COLO829 (cell line): ENCODE results near the gene PPP1R3C.
A peak's percentile ranks its signal among the peaks of the same experiment; 100 is the strongest.

Source experiments
- DNase-seq: peaks from one replicate; pipeline ENCODE4 v3.0.0; 2012; ENCODE audit warnings: low spot score

Gene PPP1R3C

DNA sequence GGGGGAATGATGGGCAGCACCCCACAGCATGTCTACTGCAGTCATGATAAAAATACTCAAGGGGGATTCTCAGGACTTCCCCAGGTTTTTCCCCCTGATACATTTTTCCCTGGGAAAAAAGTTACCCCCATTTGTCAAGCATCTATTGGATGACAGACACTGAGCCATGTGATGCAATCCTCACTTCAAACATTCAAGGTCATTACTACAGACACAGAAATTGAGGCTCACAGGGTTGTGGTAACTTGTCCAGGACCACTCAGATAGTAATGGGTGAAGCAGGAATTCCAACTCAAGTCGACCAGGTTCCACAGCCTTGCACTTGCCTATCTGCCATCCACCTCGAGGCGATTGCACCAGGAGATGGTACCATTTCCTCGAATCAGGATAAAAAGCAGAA, 31.7 kb downstream of the PPP1R3C start:
- DNase-seq = no peak

DNA sequence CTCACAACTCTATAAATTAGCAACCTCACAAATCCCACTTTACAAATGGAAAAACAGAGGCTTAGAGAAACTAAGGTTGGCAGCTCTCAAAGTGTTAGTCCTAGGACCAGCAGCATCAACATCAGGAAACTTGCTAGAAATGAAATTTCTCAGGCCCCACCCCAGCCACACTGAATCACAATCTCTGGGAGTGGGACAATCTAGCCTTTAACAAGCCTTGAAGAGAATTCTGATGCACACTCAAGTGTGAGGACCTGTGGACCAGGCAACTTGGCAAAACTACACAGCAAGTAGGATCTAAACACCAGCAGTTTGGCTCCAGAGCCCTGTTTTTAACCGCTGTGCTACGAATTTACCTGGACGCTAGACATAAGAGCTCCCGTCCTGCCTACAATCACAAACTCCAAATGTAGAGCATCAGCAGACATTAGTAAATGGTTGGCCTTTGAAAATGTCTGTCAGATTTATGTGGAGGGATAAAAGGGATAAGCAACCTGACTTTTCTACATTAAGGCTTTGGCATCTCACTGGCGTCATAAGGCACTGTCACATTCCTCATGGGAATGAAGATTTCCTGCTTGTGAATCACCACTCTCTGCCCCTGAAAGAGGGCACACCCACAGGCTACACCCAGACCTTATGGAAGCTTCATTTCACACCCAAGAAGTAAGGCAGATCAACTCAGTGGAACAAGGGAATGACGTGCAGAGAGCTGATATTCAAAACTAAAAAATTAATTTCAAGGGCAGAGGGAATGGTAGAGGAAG, 34.5 kb downstream of the PPP1R3C start:
- DNase-seq = peak; percentile 60

GRCh38 chr10:91597197-91597881, 35.5 kb downstream of the PPP1R3C start:
- DNase-seq = peak; percentile 80

DNA sequence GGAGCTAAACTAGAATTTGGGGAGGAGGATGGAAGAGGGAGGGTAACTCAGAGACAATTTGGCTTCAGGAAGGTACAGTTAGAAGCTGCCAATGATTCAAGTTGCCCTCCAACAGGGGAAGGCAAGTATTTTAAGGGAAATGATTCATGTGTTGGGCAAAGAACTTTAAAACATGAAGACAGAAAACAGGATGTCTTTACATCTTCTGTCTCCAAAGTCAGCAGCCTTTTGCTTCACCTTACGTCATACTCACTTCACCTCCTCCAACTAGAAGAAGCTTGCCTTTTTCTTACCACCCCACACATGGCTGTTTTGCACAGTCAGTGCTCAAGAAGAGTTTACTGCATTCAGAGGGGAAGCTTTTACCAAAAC, 36.1 kb downstream of the PPP1R3C start:
- DNase-seq = peak; percentile 42

GRCh38 chr10:91593834-91594233, 39.0 kb downstream of the PPP1R3C start:
- no peak for DNase-seq

DNA sequence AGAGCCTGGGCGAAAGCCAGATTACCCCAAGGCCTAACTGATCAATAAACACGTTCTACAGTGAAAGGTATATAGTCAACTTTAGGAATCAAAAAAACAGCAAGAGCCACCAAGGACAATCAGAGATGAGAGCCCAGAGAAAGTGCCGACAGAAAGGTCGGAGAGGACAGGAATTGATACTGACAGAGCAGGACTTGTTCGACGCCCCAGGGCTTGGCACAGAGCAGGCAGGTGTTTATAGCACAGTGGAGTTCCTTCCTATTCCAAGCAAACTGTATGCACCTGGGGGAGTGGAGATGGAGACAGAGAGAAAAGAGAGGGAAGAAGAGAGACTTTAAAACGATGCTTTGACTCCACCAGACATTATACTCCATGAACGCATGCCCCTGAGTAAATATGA, 39.5 kb downstream of the PPP1R3C start:
- DNase-seq = no peak

DNA sequence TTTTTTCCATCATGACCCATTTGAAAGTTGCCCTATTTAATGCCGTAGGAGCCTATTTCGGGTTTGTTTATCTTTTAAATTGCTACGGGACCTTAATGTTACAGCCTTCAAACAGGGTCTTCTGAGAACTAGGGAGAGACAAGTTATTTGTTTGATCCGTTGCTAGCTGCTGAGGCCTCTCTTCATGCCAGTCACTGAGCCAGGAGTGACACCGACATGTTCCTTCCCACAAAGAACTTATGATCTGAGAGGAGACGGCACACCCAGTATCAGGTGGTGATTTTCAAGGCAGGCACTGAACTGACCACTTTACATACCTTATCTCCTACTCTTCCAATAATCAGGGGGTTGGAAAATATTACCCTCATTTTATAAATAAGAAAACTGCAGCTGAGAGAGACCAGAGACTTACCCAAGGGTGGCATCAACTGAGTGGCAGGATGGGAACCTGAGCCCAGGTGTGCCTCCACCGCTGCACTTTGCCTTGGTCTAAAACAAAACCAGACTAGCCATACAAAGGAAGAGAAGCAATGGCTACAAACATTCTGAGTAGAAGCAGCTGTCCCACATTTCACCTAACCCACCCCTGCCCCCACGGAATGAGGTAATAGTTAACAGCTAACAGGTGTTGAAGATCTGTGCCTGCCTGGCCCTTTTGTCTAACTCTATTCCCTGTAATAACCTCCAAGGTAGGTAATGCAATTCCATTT, 40.5 kb downstream of the PPP1R3C start:
- no peak for DNase-seq

- DNase-seq = no peak
Observed at GRCh38 chr10:91591797-91592174, 41.1 kb downstream of the PPP1R3C start.

GRCh38 chr10:91590904-91591796, 41.7 kb downstream of the PPP1R3C start:
- DNase-seq = no peak

DNA sequence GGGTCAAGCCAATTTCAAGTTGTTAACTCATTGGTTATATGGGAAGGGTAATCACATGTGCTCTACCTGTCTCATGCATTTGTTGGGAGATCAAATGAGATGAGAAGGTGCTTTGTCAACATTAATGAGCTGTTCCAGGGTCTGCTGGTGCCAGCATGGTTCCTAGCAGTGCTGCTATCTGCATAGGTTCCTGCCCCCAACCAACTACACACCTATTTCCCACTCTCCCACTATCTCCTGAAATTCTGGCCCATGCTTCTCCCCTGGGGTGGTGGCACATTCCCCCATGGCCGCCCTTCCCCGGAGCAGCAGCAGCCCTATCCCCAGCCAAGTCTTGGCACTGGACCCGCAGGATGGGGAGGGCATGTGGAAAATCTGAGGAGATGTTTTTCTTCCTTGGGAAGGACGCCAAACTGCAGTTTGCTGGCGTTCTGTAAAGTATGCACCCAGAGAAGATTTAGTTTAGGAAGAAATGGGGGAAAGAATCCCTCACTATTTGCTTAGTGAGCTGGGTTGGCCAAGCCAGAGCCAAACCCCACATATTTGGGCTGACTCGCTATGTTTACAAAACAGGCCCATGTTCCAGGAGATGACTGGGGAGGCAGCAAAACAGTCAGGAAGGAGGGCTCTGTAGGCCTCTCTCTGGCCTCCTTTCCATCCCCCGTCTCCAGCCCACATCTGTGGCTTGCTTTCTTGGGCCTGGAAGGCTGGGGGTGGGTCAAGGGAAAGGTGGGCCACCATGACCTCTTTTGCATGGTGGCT, 42.5 kb downstream of the PPP1R3C start:
- DNase-seq = no peak

DNA sequence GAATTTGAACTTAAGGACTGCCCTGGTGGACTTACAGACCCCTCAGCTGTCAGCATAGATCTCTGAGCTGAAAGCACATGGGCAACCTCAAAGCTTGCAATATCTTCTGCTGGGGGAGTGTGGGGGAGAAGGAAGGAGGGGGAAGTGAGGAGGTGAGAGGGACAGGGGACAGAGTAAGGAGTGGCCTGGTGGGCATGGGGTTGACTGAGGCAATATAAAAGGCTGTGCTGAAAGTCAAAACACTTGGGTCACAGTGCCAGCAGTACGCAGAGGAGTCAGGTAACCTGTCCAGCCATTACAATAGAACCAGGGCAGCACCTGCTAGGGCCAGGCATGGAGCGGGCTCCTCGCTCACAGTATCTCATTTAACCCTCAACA, 43.2 kb downstream of the PPP1R3C start:
- no peak for DNase-seq

DNA sequence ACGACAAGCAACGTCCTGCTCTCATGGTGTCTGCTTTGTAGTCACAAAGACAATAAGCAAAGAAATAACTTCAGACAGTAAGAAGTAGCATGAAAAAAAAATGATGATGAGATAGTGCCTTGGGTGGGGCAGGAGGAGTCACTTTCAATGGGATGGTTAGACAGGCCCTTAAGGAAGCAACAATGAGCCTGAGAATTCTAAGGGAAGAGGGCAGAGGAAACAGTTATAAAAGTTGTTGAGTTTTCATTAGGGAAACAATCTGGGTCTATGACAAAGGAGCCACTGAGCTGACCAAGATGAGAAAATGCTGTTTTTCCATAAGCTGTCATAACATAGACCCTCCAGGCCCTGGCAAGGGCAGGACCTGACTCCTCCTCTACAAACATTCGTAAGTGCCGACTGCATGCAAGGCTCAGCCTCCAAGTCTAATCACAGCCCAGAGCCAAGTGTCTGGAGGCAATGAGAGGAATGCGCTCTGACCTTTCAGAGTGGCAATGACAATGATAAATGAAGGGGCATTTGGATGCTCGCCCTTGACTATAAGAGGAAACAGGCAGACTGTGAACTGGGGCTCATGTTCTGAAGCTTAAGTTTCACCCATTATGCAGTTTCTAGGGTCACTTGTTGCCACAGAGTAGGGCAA, 43.7 kb downstream of the PPP1R3C start:
- peak; percentile 44 for DNase-seq

DNA sequence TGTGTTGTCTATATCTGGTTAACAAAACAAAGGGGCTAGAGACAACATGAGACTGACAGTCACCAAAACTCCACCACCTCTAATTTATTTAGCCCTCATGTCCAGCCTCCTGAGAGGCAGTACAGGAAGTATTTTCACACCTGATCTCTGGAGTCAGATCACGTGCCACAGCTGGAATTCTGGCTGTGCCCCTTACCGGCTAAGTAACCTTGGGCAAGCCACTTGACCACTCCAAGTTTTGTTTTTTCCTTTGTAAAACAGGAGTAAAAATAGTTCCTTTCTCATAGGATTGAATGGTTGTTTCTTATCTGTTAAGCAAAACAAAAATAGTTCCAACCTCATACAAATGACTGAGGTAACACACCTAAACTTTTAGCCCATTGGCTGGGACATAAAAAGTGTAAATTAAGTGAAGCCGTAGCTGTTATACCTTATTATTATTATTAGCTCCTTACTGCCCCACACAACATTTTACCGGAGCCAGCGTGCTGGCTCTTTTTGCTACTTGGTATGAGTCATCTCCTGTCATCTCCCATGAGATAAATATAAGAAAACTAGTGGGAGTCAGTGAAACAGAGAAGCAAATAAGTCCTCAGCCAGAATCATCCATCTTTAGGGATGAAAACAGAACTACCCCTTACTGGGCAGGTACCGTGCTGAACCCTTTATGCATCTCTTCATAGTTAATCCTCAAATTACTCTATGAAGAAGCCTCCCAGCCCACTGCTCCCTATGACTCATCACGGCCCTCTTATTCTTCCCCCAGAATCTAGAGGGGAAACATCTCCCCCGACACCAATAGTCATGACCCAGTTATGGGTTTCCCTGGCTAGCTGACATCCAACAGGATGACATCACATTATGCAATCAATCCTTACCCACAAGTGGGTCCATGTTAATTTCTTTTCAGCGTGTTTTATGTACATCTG, 44.9 kb downstream of the PPP1R3C start:
- peak; percentile 69 for DNase-seq

GRCh38 chr10:91582153-91582554, 50.7 kb downstream of the PPP1R3C start:
- no peak for DNase-seq

DNA sequence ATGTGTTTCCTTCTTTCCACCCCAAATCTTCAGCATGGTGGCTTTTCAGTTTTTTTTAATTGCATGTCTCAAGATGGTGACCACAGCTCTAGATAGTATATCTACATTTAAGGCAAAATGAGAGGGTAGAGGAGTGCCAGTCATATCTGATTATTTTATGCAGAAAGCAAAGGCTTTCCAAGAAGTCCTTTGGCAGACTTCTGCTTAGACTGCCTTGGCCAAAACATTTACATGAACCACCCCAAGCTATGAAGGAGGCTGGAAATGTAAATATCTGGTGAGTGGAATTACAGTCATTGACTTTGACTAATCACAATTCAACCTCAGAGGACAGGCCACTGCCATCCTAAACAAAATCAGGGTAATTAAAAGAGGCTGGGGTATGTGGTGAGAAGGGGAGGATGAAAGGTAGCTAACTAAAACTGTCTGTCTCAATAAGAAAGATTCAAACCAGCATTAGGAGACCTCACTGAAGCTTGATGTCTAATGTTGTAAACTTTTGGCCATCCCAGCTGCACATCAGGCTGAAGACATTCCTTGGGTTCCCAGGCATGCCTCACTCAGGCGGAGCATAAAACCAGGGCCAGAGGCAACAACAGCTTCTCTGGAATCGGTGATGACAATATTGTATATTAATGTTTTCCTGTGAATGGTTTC, 53.4 kb downstream of the PPP1R3C start:
- no peak for DNase-seq
